Upper lobe of left lung (tissue), 4 donors: ENCODE measurements around the gene UBE2E3.

Source experiments
- CTCF ChIP-seq, 6 experiments: fragments of 450-650 bp in 4 of 6; fragments of 200-600 bp in 2 of 6; sonication (generic) in 2 of 6; IDR thresholded peaks; one replicate each; pipeline ENCODE4 v1.5.1; 2016 to 2019; ENCODE audit warnings: antibody characterized with exemption in 6 of 6
- POLR2A ChIP-seq, 4 donors: fragments of 450-650 bp; IDR thresholded peaks; one replicate each; pipeline ENCODE4 v1.5.1; 2016 to 2017; ENCODE audit warnings: antibody characterized with exemption in 4 of 4, mild to moderate bottlenecking in 2 of 4

GRCh38 chr2:181111059-181111458 lies 130.7 kb downstream of the UBE2E3 start:
- no peak for TF ChIP-seq POLR2A (IDR thresholded peaks at IDR 0.05)
- no peak for TF ChIP-seq CTCF (IDR thresholded peaks at IDR 0.05)
